GM23248 (cell line): ENCODE measurements around the gene NPAT.

ENCODE experiments used
- EZH2 ChIP-seq: fragments of 200-600 bp; sonication (generic); IDR thresholded peaks from 2 replicates; pipeline ENCODE4 v1.6.1; 2018; ENCODE audit warnings: antibody characterized with exemption, mild to moderate bottlenecking; ENCODE audit not compliant: insufficient read depth, poor library complexity, severe bottlenecking
- EZH2phosphoT487 ChIP-seq: fragments of 200-600 bp; sonication (generic); IDR thresholded peaks from 2 replicates; pipeline ENCODE4 v1.6.1; 2018; ENCODE audit warnings: antibody characterized with exemption, moderate library complexity, mild to moderate bottlenecking, low read depth; ENCODE audit not compliant: insufficient read depth

DNA sequence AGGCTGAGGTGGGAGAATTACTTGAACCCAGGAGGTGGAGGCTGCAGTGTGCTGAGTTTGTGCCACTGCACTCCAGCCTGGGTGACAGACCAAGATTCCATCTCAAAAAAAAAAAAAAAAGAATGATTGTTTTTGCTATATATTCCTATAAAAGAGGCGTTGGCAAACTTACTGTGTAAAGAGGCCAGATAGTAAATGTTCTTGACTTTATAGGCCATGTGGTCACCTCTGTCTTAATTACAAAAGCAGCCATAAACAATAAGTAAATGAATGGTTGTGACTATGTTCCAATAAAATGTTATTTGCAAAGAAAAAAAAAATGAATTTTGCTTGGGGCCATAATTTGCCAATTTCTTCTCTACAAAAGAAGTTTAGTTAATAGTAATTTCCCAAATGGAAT, 12.8 kb upstream of the NPAT start:
- no peak for TF ChIP-seq EZH2
- TF ChIP-seq EZH2phosphoT487 = no peak
